Embryonic facial prominence (tissue), 1 donor: Measurements from ENCODE around the gene DPEP3.
"Not testable (repeated sequence)": the region's sequence is repeated elsewhere in the genome, so short reads cannot be mapped to it uniquely, and the experiment has no call there.

ENCODE experiments used
- DNase-seq: peaks from one replicate; pipeline ENCODE4 v3.0.0-alpha.2; 2016; ENCODE audit errors: extremely low spot score

DPEP3 gene

GRCh38 chr16:67994040-67994408 is 13.7 kb upstream of the DPEP3 start:
- DNase-seq = not testable (repeated sequence)

GRCh38 chr16:67993207-67994039 is 13.1 kb upstream of the DPEP3 start:
- DNase-seq = peak; percentile 54

GRCh38 chr16:67992661-67993206 is 12.4 kb upstream of the DPEP3 start:
- DNase-seq = no peak

- no peak for DNase-seq
These were observed 9.7 kb upstream of the DPEP3 start for GRCh38 chr16:67990018-67990386.

GRCh38 chr16:67989322-67990017 is 9.2 kb upstream of the DPEP3 start:
- DNase-seq = no peak

GRCh38 chr16:67988675-67989074 is 8.4 kb upstream of the DPEP3 start:
- DNase-seq = no peak

- DNase-seq = no peak
These were observed 7.3 kb upstream of the DPEP3 start for GRCh38 chr16:67987460-67988160.

GRCh38 chr16:67986949-67987348 is 6.7 kb upstream of the DPEP3 start:
- no peak for DNase-seq

- DNase-seq = no peak
These were observed 1.9 kb upstream of the DPEP3 start for GRCh38 chr16:67982011-67982696.

- no peak for DNase-seq
These were observed 2.7 kb downstream of the DPEP3 start for GRCh38 chr16:67977469-67978227.

GRCh38 chr16:67977005-67977404 is 3.3 kb downstream of the DPEP3 start:
- no peak for DNase-seq

- no peak for DNase-seq
These were observed 4.1 kb downstream of the DPEP3 start for GRCh38 chr16:67976205-67976604.

- DNase-seq = no peak
These were observed 4.8 kb downstream of the DPEP3 start for GRCh38 chr16:67975321-67976105.

- not testable (repeated sequence) for DNase-seq
These were observed 8.0 kb downstream of the DPEP3 start for GRCh38 chr16:67972285-67972684.

- DNase-seq = no peak
These were observed 9.2 kb downstream of the DPEP3 start for GRCh38 chr16:67971111-67971510.

GRCh38 chr16:67969254-67970039 is 10.9 kb downstream of the DPEP3 start:
- DNase-seq = no peak

- DNase-seq = peak; percentile 85
These were observed 11.7 kb downstream of the DPEP3 start, which contains the start of gene SLC12A4 for GRCh38 chr16:67968400-67969253. SLC12A4 (minus strand) TSS chr16:67968637; CDS start chr16:67968553, 84 bp downstream.

- DNase-seq = no peak
These were observed 12.3 kb downstream of the DPEP3 start for GRCh38 chr16:67967958-67968399.
